ENCODE results near the gene YPEL2.

YPEL2 gene

DNA sequence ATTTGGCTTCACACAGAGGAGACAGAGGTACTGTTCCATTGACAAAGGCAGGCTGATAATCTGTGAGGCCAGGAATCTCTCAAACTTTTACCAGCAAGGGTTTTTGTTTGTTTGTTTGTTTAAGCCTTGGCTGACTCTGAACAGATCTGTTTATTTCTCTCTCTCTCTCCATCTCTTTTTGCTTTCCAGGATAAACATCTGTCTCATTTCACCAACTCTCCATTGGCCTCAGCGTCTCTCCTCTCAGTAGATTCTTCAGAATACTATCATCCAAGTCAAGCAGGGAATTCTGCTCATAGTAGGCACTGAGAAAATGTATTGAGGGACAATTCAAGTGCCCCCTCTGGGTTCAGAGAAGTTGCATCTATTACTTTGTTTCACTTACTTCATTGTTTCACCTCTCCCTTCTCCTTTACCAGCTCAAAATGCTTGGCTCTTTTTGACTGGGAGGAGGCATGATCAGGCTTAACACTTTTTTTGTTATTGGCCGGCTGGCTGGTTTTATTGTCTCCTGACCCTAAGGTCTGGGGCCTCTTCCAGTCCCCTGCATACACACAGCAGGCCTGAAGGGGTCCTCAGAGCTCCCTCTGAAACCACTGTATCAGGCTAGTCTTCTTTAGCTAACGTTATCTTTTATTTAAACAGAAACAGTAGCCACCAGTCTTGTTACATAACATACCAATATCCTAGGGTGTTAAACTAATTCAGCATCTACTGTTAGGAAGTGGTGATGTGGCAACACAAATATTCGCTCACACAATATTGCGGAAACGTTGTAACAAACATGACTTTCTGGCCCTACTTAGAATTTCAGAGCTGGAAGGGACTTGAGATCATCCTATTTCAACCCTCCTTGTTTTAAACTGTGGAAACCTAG, 2.0 kb upstream of the YPEL2 start:
- DNase-seq (ENCODE audit: extremely low spot score), result peak; percentile 71
- ChIA-PET POLR2A (no interaction called here), CTCF (interaction anchor here (0.6 to 5.4 kb wide), 39 partner anchors 8 to 635 kb away, joined by 3 to 170 read pairs (median 5); partner anchors contain the start of gene RNFT1)
- TF ChIP-seq, protein P1, sequence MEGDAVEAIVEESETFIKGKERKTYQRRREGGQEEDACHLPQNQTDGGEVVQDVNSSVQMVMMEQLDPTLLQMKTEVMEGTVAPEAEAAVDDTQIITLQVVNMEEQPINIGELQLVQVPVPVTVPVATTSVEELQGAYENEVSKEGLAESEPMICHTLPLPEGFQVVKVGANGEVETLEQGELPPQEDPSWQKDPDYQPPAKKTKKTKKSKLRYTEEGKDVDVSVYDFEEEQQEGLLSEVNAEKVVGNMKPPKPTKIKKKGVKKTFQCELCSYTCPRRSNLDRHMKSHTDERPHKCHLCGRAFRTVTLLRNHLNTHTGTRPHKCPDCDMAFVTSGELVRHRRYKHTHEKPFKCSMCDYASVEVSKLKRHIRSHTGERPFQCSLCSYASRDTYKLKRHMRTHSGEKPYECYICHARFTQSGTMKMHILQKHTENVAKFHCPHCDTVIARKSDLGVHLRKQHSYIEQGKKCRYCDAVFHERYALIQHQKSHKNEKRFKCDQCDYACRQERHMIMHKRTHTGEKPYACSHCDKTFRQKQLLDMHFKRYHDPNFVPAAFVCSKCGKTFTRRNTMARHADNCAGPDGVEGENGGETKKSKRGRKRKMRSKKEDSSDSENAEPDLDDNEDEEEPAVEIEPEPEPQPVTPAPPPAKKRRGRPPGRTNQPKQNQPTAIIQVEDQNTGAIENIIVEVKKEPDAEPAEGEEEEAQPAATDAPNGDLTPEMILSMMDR (IDR thresholded peaks at IDR 0.05; ENCODE audit: control extremely low read depth, extremely low read depth, low read depth, missing control alignments), result peak; percentile 84

DNA sequence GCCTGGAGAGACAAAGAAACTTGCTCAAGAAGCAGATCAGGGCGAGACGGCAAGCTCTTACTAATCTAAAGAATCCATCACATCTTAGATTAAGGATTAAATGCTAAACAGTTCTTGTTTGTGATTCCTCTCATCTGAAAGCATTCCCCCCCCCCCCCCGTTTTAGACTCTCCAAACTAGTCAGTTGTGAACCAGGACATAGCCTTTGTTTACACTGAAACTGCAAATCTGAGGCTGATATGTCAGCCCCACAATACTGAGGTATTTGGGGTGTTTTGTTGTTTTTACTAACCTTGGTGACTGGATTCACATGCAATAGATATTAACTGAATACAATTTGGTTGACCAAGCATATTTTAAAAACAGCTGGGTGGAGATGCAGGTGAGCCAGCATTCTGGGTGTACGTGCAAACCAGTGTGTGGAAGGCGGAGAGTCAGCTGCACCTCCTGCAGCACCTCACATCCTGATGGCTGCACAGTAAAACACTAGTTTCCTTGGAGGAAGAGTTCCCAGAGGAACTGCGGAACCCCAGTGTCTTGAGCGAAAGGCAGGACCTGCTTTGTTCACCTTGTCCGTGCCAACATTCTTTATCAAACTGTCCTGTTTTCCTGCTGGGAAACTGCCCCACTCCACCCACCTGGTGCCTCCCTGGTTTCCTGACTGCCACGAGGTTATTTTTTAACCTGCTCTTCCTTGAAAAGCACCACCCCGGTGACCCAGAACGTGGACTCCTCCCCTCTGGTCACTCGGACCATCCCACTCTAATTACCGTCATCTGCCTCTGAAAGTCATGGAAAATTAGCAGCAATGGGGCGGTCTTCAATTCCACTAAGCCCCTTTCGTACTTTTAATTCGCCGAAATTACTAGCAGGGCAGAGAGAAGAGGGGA, 1.2 kb upstream of the YPEL2 start:
- ChIA-PET POLR2A (no interaction called here), CTCF (interaction anchor here (0.6 to 5.4 kb wide), 38 partner anchors 7 to 634 kb away, joined by 3 to 170 read pairs (median 5); partner anchors contain the start of gene RNFT1)
- DNase-seq (ENCODE audit: extremely low spot score), result no peak
- TF ChIP-seq, protein P1 (IDR thresholded peaks at IDR 0.05; ENCODE audit: control extremely low read depth, extremely low read depth, low read depth, missing control alignments), result no peak

DNA sequence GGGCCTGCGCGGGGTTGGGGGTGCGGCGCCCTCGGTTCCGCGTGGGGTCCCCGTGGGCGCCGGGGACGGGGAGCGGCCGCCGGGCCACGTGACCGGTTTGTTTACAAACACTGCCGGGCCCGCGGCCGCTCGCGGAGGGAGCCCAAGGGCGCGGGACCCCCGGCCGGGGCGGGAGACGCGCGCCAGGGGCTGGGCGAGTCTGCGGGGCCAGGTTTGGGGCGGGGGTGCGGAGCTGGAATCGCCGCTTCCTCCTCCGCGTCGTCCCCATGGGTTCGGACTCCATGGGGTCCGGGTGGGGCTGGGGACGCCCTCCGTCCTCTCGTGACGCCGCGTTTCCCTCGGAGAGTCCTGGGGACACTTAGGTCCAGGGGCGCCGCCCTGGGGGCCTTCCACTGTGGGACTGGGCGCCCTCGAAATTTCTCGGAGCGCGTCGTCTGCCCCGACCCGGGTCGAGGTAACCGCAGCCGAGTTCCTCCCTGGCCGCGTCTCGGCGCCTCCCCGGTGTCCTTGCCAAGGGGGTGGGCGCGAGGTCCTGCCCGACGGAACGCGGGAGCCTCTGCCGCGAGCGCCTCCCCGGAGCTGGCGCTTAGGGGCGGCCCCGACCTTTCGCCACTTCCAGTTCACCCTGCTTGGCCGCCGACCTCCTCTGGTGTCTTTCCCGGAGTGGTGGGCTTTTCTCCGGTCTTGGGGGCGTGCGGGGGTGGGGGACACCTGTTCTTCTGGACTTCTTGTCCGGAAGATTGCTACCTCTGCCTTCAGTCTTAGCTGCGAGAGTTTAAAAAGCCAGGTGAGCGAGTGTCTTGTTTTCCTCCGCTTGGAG, 684 bp downstream of the YPEL2 start:
- CTCF ChIA-PET, result interaction anchor here (1.1 to 2.2 kb wide), 5 partner anchors 11 to 110 kb away, joined by 3 to 12 read pairs (median 5); no protein-coding TSS in a partner anchor
- TF ChIP-seq, protein P1 (IDR thresholded peaks at IDR 0.05; ENCODE audit: control extremely low read depth, extremely low read depth, low read depth, missing control alignments), result no peak
- POLR2A ChIA-PET, result no interaction called here
- DNase-seq (ENCODE audit: extremely low spot score), result peak; percentile 50

DNA sequence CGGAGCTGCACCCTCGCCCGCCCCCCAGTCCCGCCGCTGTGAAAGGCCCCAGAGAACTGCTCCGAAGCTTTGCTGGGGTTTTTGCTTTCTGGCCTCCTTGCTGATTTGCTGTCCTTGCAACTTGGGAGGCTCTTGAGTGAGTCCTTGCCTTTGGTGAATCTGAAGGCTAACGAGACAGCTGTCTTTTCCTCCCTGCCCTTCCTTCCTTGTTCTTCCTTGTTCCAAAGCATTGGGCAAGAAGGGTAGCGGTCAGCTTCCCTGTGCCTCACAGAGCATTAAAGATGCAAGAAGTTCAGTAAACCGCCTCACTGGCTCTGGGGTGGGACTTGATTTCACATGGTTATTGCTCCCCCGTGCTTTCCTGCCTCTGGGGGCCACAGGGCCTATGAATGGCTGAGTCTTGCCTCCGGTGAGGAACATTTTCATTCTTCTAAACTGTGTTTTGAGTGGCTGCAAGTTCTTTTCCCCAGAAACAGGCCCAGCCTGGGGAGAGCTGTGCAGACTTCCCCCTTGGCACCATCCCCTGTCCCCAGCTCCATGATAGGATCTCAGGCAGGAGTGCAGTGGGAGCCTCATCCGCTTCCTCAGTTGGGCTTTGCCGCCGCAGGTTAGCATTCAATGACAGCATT, 1.4 kb downstream of the YPEL2 start:
- DNase-seq (ENCODE audit: extremely low spot score), result no peak
- ChIA-PET POLR2A (no interaction called here), CTCF (interaction anchor here (1.0 to 2.2 kb wide), 6 partner anchors 10 to 109 kb away, joined by 3 to 12 read pairs (median 5); no protein-coding TSS in a partner anchor)
- TF ChIP-seq, protein P1 (IDR thresholded peaks at IDR 0.05; ENCODE audit: control extremely low read depth, extremely low read depth, low read depth, missing control alignments), result no peak

DNA sequence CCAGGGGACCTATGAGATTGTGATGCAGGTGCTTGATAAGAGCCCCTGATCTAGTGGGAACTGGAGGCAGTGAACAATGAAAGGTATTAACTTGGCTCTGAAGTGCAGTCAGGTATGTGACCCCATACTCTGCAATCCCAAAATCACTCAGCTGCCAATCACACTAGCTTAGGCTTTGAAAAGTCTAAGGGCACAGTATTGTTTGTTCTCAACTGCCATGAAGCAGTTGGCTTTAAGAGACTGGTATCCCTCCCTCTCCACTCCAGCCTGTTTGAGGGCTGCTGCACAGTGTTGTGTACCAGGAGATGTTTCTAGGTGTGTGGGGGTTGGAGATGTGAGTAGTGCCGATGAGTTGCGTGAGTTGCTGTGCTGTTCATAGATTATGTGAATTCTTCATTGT, 2.4 kb downstream of the YPEL2 start:
- ChIA-PET POLR2A (interaction anchor here (0.7 kb wide), 1 partner anchor 28 kb away, joined by 8 read pairs; no protein-coding TSS in a partner anchor), CTCF (interaction anchor here (1.4 to 2.2 kb wide), 4 partner anchors 9 to 108 kb away, joined by 5 to 12 read pairs (median 5); no protein-coding TSS in a partner anchor)
- TF ChIP-seq, protein P1 (IDR thresholded peaks at IDR 0.05; ENCODE audit: control extremely low read depth, extremely low read depth, low read depth, missing control alignments), result no peak
- no peak for DNase-seq (ENCODE audit: extremely low spot score)

All from GM10248 (cell line).